Lower leg skin (tissue), 3 donors: ENCODE results near the gene RAP1GDS1.

Source experiments
- CTCF ChIP-seq, 3 donors: fragments of 450-650 bp; IDR thresholded peaks; one replicate each; pipeline ENCODE4 v1.5.1; 2016; ENCODE audit warnings: antibody characterized with exemption in 3 of 3, mild to moderate bottlenecking in 3 of 3, moderate library complexity in 2 of 3
- POLR2A ChIP-seq, 2 donors: fragments of 450-650 bp; IDR thresholded peaks; one replicate each; pipeline ENCODE4 v1.6.1; 2016 to 2017; ENCODE audit warnings: antibody characterized with exemption in 2 of 2, mild to moderate bottlenecking in 1 of 2, moderate library complexity in 1 of 2

DNA sequence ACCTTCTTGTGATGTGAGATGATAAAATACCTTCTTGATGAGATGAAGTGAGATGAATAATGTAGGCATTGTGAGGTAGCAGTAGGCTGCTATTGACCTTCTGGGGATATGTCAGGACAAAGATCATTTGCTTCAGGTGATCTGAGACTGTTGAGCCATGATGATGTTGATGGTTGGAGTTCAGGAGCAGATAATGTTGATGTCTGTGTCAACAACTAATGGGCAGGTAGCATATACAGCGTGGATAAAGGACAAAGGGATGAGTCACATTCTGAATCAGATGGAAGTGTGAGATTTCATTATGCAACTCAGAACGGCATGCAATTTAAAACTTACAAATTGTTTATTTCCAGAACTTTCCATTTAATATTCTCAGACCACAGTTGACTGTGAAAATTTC lies 57.3 kb downstream of the RAP1GDS1 start:
- TF ChIP-seq CTCF (IDR thresholded peaks at IDR 0.05) = no peak
- TF ChIP-seq POLR2A (IDR thresholded peaks at IDR 0.05) = no peak
